ENCODE results near the gene PIK3CD. TPM values are rescaled to one million over a fixed set of nuclear protein-coding genes. Genes with fewer than 3 reads are reported as not detected.

The PIK3CD gene
- total and polyA plus RNA-seq, 2 of the 8 experiments (the other 6 are each of a cell fraction or from before 2014, with no cell fraction given): 20.6 to 24.1 TPM

DNA sequence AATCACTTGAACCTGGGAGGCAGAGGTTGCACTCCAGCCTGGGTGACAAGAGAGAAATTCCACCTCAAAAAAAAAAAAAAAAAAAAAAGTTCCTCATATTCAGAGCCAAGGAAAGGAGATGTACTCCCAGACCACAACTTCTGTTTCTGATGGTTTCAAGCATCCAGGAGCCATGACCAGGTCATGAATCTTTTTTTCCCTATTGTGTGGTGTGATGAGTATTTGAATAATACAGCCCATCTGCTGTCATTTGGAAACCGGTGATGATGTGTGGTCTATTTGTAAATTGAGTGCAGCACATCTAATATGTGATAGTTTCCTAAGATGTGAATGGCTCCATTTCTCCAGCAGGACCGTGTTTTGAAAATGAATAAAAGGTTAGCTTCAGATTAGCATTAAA lies 18.6 kb downstream of the PIK3CD start:
- Histone ChIP-seq H3K23me2 (ENCODE audit: low read depth, low read length) (no peaks in the 10 kb centered on the region), H3K9ac (replicated peaks in 1 of 4; ENCODE audit: extremely low read depth in 1 of 4, low read depth in 3 of 4, low read length in 3 of 4) (no peak overlapping the region), H3K18ac (ENCODE audit: extremely low read depth, low read length) (no peak overlapping the region), H3K56ac (replicated peaks; ENCODE audit: insufficient read length, low read depth, low read length) (no peak overlapping the region), H4K8ac (ENCODE audit: extremely low read depth, insufficient read depth, low read length) (no peak overlapping the region), H3K14ac (ENCODE audit: insufficient read length) (no peak overlapping the region), H4K20me1 (replicated peaks in 1 of 2; ENCODE audit: control insufficient read depth in 1 of 2, insufficient read depth in 2 of 2, low read length in 2 of 2) (no peaks in the 10 kb centered on the region), H3K27me3 (replicated peaks in 1 of 4; ENCODE audit: control insufficient read depth in 3 of 4, extremely low read depth in 1 of 4, insufficient read depth in 3 of 4, low read length in 3 of 4) (no peaks in the 10 kb centered on the region), H3K79me1 (ENCODE audit: low read depth, low read length) (no peaks in the 10 kb centered on the region), H2BK12ac (ENCODE audit: low read depth, low read length) (no peak overlapping the region), H2BK20ac (ENCODE audit: low read length) (no peak overlapping the region), H3K36me3 (ENCODE audit: control insufficient read depth in 2 of 4, insufficient read depth in 4 of 4, low read length in 3 of 4) (no peaks in the 10 kb centered on the region), H3K4me1 (replicated peaks in 1 of 4; ENCODE audit: control insufficient read depth in 3 of 4, insufficient read depth in 4 of 4, low read length in 3 of 4) (no peaks in the 10 kb centered on the region), H2BK5ac (ENCODE audit: low read depth, low read length) (no peak overlapping the region), H3K4me2 (ENCODE audit: insufficient read depth in 1 of 2, low read depth in 2 of 2, low read length in 2 of 2) (no peak overlapping the region), H2AK5ac (ENCODE audit: low read depth, low read length) (no peak overlapping the region), H2AFZ (ENCODE audit: low read length) (no peak overlapping the region), H3K79me2 (ENCODE audit: control insufficient read depth in 1 of 2, insufficient read depth in 2 of 2, low read length in 2 of 2) (no peaks in the 10 kb centered on the region), H3K9me3 (ENCODE audit: insufficient read depth in 2 of 2, low read depth in 1 of 2, low read length in 1 of 2) (no peaks in the 10 kb centered on the region), H4K5ac (ENCODE audit: insufficient read length, low read depth, low read length) (no peak overlapping the region), H3K4me3 (ENCODE audit: extremely low read depth in 1 of 4, insufficient read depth in 2 of 4, low read depth in 3 of 4, low read length in 4 of 4) (no peak overlapping the region), H4K91ac (replicated peaks; ENCODE audit: insufficient read length, low read length) (no peak overlapping the region), H3K27ac (ENCODE audit: low read depth, low read length) (no peak overlapping the region), H2BK15ac (ENCODE audit: low read length) (no peak overlapping the region), H2BK120ac (replicated peaks; ENCODE audit: low read depth, low read length) (no peak overlapping the region), H3K4ac (replicated peaks; ENCODE audit: insufficient read length, low read depth, low read length) (no peak overlapping the region), H3K23ac (ENCODE audit: insufficient read length) (no peak overlapping the region)
- DNase-seq (ENCODE audit: low read depth in 1 of 2, low spot score in 2 of 2): no peak
- CTCF ChIA-PET (ENCODE audit: partially characterized antibody): interaction anchor here (1.2 kb wide), 1 partner anchor 54 kb away, joined by 3 read pairs; no protein-coding TSS in a partner anchor
- 92% methylated on average over 2 of the region's 2 CpGs; no CpG with 5 or more reads in 1 of the 2 experiments for WGBS, 2 experiments (ENCODE audit: extremely low coverage in 1 of 2, insufficient coverage in 1 of 2, insufficient read length in 1 of 2, insufficient replicate concordance in 2 of 2, low coverage in 1 of 2, low lambda C conversion rate in 2 of 2, missing lambda C conversion rate in 1 of 2)
- TF ChIP-seq CREB1 (IDR thresholded peaks at IDR 0.05): no peak
- no peak for TF ChIP-seq BCL11A (IDR thresholded peaks at IDR 0.05; ENCODE audit: low read depth in 2 of 2, low read length in 2 of 2)
- TF ChIP-seq, protein P1, sequence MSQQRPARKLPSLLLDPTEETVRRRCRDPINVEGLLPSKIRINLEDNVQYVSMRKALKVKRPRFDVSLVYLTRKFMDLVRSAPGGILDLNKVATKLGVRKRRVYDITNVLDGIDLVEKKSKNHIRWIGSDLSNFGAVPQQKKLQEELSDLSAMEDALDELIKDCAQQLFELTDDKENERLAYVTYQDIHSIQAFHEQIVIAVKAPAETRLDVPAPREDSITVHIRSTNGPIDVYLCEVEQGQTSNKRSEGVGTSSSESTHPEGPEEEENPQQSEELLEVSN (IDR thresholded peaks at IDR 0.05): no peak
- no peak for TF ChIP-seq EGR1 (IDR thresholded peaks at IDR 0.05; ENCODE audit: borderline replicate concordance, low read depth, low read length)
- TF ChIP-seq RFX5 (IDR thresholded peaks at IDR 0.05; ENCODE audit: borderline replicate concordance, low read depth, low read length): no peak
- no peak for TF ChIP-seq EP300 (IDR thresholded peaks at IDR 0.05; ENCODE audit: borderline replicate concordance in 1 of 2, low read depth in 2 of 2, low read length in 2 of 2)
- no peak for TF ChIP-seq SIN3A (conservative IDR thresholded peaks at IDR 0.05 in 1 of 2, IDR thresholded peaks at IDR 0.05 in 1 of 2; ENCODE audit: low read depth in 1 of 2, low read length in 2 of 2)
- TF ChIP-seq SP2 (IDR thresholded peaks at IDR 0.05; ENCODE audit: low read length): no peak
- POLR2A ChIA-PET (ENCODE audit: partially characterized antibody): no interaction called here
- no peak for FAIRE-seq

All from H1 (cell line).